HG02870 (cell line): ENCODE results near the gene SLC25A15.

Experiments used
- ATAC-seq: cut with Tn5 transposase; IDR thresholded peaks from one replicate; pipeline ENCODE4 v1.9.1; 2021; ENCODE audit warnings: mild to moderate bottlenecking, moderate library complexity; ENCODE audit not compliant: unreplicated experiment

The SLC25A15 gene

GRCh38 chr13:40789275-40790153, at the start of gene SLC25A15:
SLC25A15 (plus strand) TSS chr13:40789611; CDS start chr13:40793227, 3,616 bp downstream.
- peak; percentile 64 for ATAC-seq

DNA sequence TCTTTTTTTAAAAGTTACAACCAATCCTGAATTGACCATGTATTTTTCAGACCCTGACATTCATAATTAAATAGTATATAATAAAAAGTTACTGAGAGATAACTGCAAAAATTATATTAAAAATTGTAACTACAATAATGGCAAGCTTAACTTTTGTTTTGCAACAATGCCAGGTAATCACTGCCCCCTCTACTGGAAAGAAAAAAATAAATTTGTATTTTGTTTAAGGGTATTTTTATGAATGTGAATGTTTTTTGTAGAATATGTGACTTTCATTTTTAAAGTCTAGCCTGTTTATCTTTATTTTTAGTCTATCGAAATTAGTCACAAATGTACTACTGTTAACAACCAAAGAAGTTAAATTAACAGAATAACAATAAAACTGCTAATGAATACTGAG, 40.1 kb upstream of the SLC25A15 start:
- ATAC-seq, result no peak

- no peak for ATAC-seq
These were observed 34.2 kb upstream of the SLC25A15 start for GRCh38 chr13:40755082-40755700.

- ATAC-seq, result peak; percentile 61
These were observed 33.4 kb upstream of the SLC25A15 start for GRCh38 chr13:40756042-40756441.

DNA sequence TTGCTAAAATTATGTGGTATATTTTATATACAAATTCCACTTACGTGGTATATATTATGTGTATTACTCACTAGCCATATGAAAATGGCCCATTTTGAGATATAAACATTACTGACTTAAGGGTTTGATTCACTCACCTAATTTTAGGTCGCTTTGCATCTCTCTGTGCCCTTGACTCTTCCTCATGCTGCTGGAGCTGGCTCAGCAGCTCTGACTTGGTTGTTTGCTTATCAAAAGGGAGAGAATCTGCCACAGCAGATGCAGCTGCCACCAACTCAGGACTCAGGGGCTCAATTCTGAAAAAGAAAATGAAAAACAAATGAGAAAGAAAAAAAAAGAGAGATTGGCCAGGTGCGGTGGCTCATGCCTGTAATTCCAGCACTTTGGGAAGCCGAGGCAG, 30.6 kb upstream of the SLC25A15 start:
- ATAC-seq, result no peak

DNA sequence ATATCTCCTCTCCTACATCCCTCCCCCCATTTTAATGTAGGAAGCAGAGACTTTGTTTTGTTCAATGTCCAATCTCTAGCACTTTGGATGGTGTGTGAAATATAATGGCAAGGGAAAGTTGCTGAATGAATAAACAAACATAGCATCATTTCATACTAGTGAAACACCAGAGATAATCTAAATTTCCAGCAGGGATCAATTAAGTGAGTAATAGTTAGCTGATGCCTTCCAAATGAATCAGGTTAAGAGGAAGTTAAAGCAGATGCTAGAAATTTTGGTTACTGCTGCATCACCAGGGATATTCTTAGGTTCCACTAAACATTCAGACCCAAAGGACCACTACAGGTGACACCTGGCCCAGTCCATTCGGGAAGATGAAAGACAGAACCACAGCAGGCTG, 26.6 kb upstream of the SLC25A15 start:
- ATAC-seq, result no peak

DNA sequence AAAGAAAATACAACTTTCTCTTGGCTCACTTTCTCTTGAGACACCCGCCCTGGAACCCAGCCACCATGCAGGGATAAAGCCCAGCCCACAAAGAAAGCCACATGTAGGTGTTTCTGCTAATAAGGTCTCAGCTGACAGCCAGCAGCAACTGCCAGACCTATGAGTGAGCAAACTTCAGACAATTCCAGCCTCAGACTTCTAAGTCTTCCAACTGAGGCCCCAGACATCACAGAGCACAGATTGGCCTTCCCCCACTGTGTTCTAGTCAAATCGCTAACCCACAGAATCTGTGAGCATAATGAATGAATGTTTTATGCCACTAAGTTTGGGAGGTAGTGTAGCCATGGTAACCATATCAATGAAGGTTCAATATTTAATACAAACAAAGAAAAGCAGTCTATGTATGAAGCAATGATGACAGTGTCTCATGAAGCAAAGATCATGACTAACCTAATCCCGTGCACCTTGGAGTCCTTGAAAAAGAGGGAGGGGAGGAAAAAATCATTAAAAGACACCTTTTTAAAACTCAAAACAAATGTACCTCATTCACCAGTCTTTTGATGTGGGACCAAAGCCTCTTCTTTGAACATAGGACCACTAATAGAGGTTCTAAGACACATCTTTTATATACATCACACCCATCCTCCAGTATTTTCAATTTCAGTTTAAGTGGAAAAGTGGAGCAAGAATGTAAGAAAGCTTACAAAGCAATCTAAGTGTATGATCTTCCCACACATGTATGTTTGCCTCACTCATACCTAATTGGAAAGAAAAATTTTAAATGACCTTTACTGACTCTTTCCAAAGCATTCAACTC, 24.6 kb upstream of the SLC25A15 start:
- peak; percentile 53 for ATAC-seq

DNA sequence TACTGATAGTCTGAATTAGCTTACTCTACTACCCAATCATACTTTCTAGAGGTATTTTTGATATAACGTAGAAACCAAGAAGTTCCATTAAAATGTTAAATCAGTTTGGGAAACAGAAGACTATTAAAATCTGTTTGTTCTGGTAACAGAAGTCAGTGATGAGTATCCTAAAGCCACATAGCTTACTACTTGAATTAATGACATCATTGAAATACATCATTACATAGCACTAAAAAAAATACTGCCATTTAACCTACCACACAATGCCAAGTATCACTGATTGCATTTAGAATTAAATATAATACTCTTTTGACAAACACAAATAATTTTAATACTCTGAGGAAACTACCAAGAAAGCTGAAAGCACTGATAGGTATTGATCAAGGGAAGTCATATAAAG, 23.8 kb upstream of the SLC25A15 start:
- no peak for ATAC-seq

DNA sequence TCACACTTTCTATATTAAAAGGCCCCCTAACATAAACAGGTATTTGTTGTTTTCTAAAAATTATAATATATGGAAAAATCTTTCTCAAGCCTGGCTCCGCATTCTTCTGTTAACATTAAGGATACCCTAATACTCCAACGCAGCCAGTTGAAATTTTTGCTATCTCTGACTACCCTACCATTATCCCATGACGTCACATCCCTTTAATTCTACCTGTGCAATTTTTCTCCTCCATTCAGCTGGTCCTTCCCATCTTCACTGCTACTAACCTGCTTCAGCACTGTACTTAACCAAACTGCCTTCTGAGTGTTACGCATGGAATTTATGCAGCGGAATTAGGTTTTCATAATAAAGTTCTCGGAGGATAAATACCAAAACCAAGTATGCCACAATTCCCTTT, 19.4 kb upstream of the SLC25A15 start:
- ATAC-seq, result no peak

DNA sequence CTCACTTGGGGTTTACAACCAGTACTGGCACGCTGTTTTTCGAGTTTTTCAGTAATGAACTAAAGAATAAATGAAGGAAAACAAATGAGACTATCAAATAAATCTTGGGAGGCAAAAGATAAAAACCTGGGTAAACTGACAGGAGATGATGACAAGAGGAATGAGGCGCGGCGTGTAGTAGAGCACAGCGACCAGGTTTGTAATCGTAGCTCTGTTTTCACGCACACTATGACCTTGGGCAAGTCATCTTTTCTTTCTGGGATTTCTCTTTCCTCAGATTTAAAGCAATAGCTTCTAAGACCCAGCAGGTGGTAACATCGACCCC, 18.8 kb upstream of the SLC25A15 start:
- ATAC-seq, result no peak

GRCh38 chr13:40770934-40771618, 18.3 kb upstream of the SLC25A15 start, which contains the start of gene MRPS31:
MRPS31 (minus strand) TSS chr13:40771190; CDS start chr13:40771136, 54 bp downstream.
- peak; percentile 97 for ATAC-seq

- ATAC-seq, result no peak
These were observed 16.5 kb upstream of the SLC25A15 start for GRCh38 chr13:40772765-40773473.

DNA sequence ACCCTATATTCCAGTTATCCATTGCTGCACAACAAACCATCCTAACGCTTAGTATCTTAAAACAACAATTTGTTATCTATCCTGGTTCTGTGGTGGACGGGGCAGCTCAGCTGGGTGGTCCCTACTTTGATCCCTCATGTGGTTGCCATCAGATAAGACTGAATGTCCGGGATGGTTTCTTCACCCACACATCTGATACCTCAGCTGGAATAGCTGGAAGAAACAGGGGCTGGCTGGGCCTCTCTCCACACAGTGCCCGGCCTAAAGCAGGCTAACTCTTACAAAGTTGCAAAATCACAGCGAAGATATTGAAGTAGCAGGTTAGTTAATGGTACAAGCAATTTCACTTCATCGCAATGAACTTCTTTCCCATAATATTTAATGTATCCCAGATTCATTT, 14.7 kb upstream of the SLC25A15 start:
- no peak for ATAC-seq

GRCh38 chr13:40776232-40776631, 13.2 kb upstream of the SLC25A15 start:
- no peak for ATAC-seq

DNA sequence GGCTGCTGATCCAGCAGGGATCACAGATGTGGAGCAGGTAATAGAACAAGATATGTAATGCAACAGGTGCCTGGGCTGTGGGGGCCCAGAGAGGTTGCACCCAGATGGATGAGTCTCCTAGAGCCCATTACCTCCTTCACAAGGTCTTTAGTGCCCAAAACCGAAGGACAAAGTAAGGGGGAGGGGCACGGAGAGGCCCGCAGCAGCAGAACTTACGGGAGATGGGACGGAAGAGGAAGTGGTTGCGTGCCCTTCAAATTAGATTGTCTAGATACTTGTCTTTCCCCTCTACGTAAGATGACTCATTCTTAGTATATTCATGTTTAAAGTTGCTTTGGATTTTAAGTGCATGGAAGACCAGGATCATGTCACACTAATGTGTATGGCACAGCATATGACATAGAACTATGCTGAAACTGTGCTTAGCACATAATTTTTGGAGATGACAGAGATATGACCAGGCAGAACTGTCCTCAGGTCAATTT, 12.7 kb upstream of the SLC25A15 start:
- ATAC-seq, result peak; percentile 52

- ATAC-seq, result peak; percentile 85
These were observed 12.1 kb upstream of the SLC25A15 start for GRCh38 chr13:40777166-40777808.

GRCh38 chr13:40777809-40778175, 11.6 kb upstream of the SLC25A15 start:
- no peak for ATAC-seq

DNA sequence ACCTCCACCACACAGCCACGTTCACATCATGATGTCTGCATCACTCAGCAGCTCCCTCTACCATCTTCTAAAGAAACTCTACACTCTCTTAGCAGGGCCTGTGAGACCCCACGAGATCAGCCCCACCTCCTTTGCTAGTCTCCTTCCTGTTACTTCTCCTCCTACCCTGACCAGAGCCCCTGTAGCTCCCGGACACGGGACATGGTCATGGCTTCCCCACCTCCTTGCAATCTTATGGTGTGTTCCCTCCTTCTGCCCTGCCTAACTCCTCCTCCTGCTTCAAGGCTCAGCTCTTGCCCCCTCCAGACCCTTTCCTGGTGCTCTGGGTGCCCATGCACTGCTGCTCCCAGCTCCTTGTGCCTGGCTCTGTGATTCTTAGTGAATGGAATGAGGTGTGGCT, 10.4 kb upstream of the SLC25A15 start:
- ATAC-seq, result no peak

DNA sequence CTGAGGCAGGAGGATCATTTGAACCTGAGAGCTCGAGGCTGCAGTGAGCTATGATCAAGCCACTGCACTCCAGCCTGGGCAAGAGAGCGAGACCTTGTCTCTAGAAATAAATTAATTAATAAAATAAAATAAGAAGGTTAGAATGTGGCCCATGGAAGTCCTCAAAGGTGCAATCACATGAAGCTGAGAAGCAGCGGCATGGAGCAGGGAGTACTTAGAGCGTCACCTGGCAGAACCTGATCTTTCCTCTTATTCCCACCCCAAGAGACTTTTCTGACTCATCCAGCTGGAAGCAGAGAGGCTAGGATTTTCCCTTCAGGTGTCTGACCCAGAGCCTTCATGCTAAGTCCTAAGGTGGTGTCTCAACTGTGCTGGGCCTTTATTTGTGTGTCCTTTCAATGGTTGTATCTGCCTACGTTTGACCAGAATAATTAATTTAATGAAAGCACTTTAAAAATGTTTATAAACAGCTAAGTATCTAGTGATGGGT, 9.6 kb upstream of the SLC25A15 start:
- no peak for ATAC-seq
